Measurements from ENCODE around the gene ITGA7. TPM values are rescaled to one million over a fixed set of nuclear protein-coding genes. Genes with fewer than 3 reads are reported as not detected.

The ITGA7 gene
- total and polyA plus RNA-seq, 2 of the 8 experiments (the other 6 are each of a cell fraction or from before 2014, with no cell fraction given): 57.6 to 86.1 TPM

DNA sequence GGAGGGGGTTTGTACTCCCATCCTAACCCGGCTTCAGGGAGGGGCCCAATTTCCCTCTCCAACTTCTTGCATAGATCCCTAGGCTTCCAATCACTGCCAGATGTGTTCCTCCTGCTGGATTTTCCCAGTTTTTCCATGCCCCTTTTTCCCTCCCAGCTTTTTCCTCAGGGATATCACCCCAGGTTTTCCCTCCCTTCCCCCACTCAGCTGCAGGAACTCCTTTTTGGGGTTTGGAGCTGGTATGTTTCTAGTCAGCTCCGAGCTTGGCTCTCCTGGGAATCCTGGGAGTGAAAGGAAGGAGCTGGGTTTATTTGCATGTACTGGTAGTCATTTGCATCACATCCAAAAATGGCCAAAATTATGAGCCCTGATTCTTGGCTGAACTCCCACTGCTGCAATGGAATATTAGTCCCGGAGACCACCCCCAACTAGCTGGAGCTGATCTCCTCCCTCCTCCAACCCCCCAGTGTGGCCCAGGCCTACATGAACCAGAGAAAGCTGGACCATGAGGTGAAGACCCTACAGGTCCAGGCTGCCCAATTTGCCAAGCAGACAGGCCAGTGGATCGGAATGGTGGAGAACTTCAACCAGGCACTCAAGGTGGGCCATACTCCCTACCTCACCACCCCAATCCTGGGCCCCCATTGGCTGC, 11.0 kb upstream of the ITGA7 start:
- no peak for FAIRE-seq
- Histone ChIP-seq H3K27ac (ENCODE audit: low read depth, low read length) (peak overlapping the region; percentile 65), H4K8ac (ENCODE audit: extremely low read depth, insufficient read depth, low read length) (no peak overlapping the region), H2BK12ac (ENCODE audit: low read depth, low read length) (no peak overlapping the region), H3K9ac (replicated peaks in 1 of 4; ENCODE audit: extremely low read depth in 1 of 4, low read depth in 3 of 4, low read length in 3 of 4) (no peak overlapping the region), H2AFZ (ENCODE audit: low read length) (no peak overlapping the region), H4K5ac (ENCODE audit: insufficient read length, low read depth, low read length) (no peak overlapping the region), H4K91ac (replicated peaks; ENCODE audit: insufficient read length, low read length) (no peak overlapping the region), H3K4me3 (ENCODE audit: extremely low read depth in 1 of 4, insufficient read depth in 2 of 4, low read depth in 3 of 4, low read length in 4 of 4) (peak overlapping the region in 3 of 4 experiments; percentile 21 to 90 (median 27); a peak in 4 of 8 replicates), H2BK20ac (ENCODE audit: low read length) (no peak overlapping the region), H3K79me2 (ENCODE audit: control insufficient read depth in 1 of 2, insufficient read depth in 2 of 2, low read length in 2 of 2) (peaks cover 0 to 9% of the 10 kb centered on the region in 2 experiments; a peak in 1 of 4 replicates), H2BK120ac (replicated peaks; ENCODE audit: low read depth, low read length) (no peak overlapping the region), H3K14ac (ENCODE audit: insufficient read length) (no peak overlapping the region), H3K4me2 (ENCODE audit: insufficient read depth in 1 of 2, low read depth in 2 of 2, low read length in 2 of 2) (peak overlapping the region; percentile 87 to 89), H3K4ac (replicated peaks; ENCODE audit: insufficient read length, low read depth, low read length) (no peak overlapping the region), H3K36me3 (ENCODE audit: control insufficient read depth in 2 of 4, insufficient read depth in 4 of 4, low read length in 3 of 4) (peaks cover 0 to 4% (median 0%) of the 10 kb centered on the region in 4 experiments; a peak in 4 of 8 replicates), H3K23me2 (ENCODE audit: low read depth, low read length) (peaks cover 12% of the 10 kb centered on the region), H2AK5ac (ENCODE audit: low read depth, low read length) (no peak overlapping the region), H3K9me3 (ENCODE audit: insufficient read depth in 2 of 2, low read depth in 1 of 2, low read length in 1 of 2) (no peaks in the 10 kb centered on the region), H4K20me1 (replicated peaks in 1 of 2; ENCODE audit: control insufficient read depth in 1 of 2, insufficient read depth in 2 of 2, low read length in 2 of 2) (peaks cover 0 to 4% of the 10 kb centered on the region in 2 experiments), H3K56ac (replicated peaks; ENCODE audit: insufficient read length, low read depth, low read length) (no peak overlapping the region), H2BK15ac (ENCODE audit: low read length) (no peak overlapping the region; the same call in 1 of the 2 replicates), H3K4me1 (replicated peaks in 1 of 4; ENCODE audit: control insufficient read depth in 3 of 4, insufficient read depth in 4 of 4, low read length in 3 of 4) (peaks cover 10 to 27% (median 19%) of the 10 kb centered on the region in 4 experiments), H3K23ac (ENCODE audit: insufficient read length) (no peak overlapping the region), H3K27me3 (replicated peaks in 1 of 4; ENCODE audit: control insufficient read depth in 3 of 4, extremely low read depth in 1 of 4, insufficient read depth in 3 of 4, low read length in 3 of 4) (no peaks in the 10 kb centered on the region), H3K18ac (ENCODE audit: extremely low read depth, low read length) (no peak overlapping the region; the same call in 1 of the 2 replicates), H3K79me1 (ENCODE audit: low read depth, low read length) (peaks cover 5% of the 10 kb centered on the region), H2BK5ac (ENCODE audit: low read depth, low read length) (0 out of 2 replicates have a peak overlapping the region, but pooled peaks have one; percentile 27)
- DNase-seq (ENCODE audit: low read depth in 1 of 2, low spot score in 2 of 2): no peak
- TF ChIP-seq TCF12 (IDR thresholded peaks at IDR 0.05; ENCODE audit: low read depth, low read length) (no peak), PHF8 (conservative IDR thresholded peaks at IDR 0.05; ENCODE audit: low read depth, low read length) (no peak), JUN (IDR thresholded peaks at IDR 0.05; ENCODE audit: low read depth, low read length) (no peak), KDM4A (IDR thresholded peaks at IDR 0.05; ENCODE audit: low read depth, low read length, severe bottlenecking) (no peak), TAF1 (IDR thresholded peaks at IDR 0.05; ENCODE audit: low read depth, low read length) (no peak), SP1 (IDR thresholded peaks at IDR 0.05; ENCODE audit: low read depth, low read length) (no peak)
- TF ChIP-seq, protein P1, sequence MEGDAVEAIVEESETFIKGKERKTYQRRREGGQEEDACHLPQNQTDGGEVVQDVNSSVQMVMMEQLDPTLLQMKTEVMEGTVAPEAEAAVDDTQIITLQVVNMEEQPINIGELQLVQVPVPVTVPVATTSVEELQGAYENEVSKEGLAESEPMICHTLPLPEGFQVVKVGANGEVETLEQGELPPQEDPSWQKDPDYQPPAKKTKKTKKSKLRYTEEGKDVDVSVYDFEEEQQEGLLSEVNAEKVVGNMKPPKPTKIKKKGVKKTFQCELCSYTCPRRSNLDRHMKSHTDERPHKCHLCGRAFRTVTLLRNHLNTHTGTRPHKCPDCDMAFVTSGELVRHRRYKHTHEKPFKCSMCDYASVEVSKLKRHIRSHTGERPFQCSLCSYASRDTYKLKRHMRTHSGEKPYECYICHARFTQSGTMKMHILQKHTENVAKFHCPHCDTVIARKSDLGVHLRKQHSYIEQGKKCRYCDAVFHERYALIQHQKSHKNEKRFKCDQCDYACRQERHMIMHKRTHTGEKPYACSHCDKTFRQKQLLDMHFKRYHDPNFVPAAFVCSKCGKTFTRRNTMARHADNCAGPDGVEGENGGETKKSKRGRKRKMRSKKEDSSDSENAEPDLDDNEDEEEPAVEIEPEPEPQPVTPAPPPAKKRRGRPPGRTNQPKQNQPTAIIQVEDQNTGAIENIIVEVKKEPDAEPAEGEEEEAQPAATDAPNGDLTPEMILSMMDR (IDR thresholded peaks at IDR 0.05; ENCODE audit: control extremely low read depth in 1 of 3, insufficient read depth in 1 of 3, low read depth in 1 of 3, low read length in 3 of 3): no peak
- TF ChIP-seq, protein P2, sequence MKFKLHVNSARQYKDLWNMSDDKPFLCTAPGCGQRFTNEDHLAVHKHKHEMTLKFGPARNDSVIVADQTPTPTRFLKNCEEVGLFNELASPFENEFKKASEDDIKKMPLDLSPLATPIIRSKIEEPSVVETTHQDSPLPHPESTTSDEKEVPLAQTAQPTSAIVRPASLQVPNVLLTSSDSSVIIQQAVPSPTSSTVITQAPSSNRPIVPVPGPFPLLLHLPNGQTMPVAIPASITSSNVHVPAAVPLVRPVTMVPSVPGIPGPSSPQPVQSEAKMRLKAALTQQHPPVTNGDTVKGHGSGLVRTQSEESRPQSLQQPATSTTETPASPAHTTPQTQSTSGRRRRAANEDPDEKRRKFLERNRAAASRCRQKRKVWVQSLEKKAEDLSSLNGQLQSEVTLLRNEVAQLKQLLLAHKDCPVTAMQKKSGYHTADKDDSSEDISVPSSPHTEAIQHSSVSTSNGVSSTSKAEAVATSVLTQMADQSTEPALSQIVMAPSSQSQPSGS (IDR thresholded peaks at IDR 0.05; ENCODE audit: low read length): no peak
- ChIA-PET POLR2A (ENCODE audit: partially characterized antibody) (interaction anchor here (0.5 to 8.3 kb wide), 8 partner anchors 11 to 388 kb away, joined by 3 to 103 read pairs (median 5); partner anchors contain the start of genes CD63 and ITGA7), CTCF (ENCODE audit: partially characterized antibody) (interaction anchor here (0.7 to 11.1 kb wide), 12 partner anchors 9 to 489 kb away, joined by 3 to 229 read pairs (median 11); partner anchors contain the start of genes CD63 and ITGA7)
- 78% methylated on average over 4 of the region's 4 CpGs; no CpG with 5 or more reads in 1 of the 2 experiments for WGBS, 2 experiments (ENCODE audit: extremely low coverage in 1 of 2, insufficient coverage in 1 of 2, insufficient read length in 1 of 2, insufficient replicate concordance in 2 of 2, low coverage in 1 of 2, low lambda C conversion rate in 2 of 2, missing lambda C conversion rate in 1 of 2)
